Neural cell (in vitro differentiated cells): Measurements from ENCODE around the gene KLHL30. TPM values are rescaled to one million over a fixed set of nuclear protein-coding genes. Genes with fewer than 3 reads are reported as not detected.

Source experiments
- H2AFZ ChIP-seq: fragments of 200-600, 300-800 bp; sonication (generic), shearing (Covaris generic); 2 replicates; pipeline ENCODE4 v1.6.0; 2014; ENCODE audit warnings: low read depth, mild to moderate bottlenecking, antibody characterized with exemption, low read length, moderate library complexity
- H3F3A ChIP-seq: fragments of 200-600 bp; shearing (Covaris generic); 2 replicates; pipeline ENCODE4 v1.6.1; 2016; ENCODE audit warnings: mild to moderate bottlenecking, moderate library complexity, mixed read lengths, antibody characterized with exemption, low read length; ENCODE audit not compliant: insufficient read depth, poor library complexity, severe bottlenecking
- H3K27ac ChIP-seq: fragments of 200-600, 300-800 bp; sonication (generic), shearing (Covaris generic); 2 replicates; pipeline ENCODE4 v1.5.1; 2014; ENCODE audit warnings: mild to moderate bottlenecking, low read length, moderate library complexity
- H3K27me3 ChIP-seq: fragments of 300-800, 200-600 bp; sonication (generic), shearing (Covaris generic); 2 replicates; pipeline ENCODE4 v1.6.0; 2014; ENCODE audit warnings: mild to moderate bottlenecking, low read depth, low read length, moderate library complexity; ENCODE audit not compliant: insufficient read depth
- H3K36me3 ChIP-seq: fragments of 300-800, 200-600 bp; sonication (generic), shearing (Covaris generic); 2 replicates; pipeline ENCODE4 v1.5.1; 2014; ENCODE audit warnings: mild to moderate bottlenecking, antibody characterized with exemption, low read length, moderate library complexity; ENCODE audit not compliant: insufficient read depth
- H3K4me2 ChIP-seq: fragments of 300-800, 200-600 bp; sonication (generic), shearing (Covaris generic); 2 replicates; pipeline ENCODE4 v1.6.0; 2014; ENCODE audit warnings: mild to moderate bottlenecking, low read length
- H3K4me3 ChIP-seq: fragments of 300-800, 200-600 bp; sonication (generic), shearing (Covaris generic); 2 replicates; pipeline ENCODE4 v1.5.1; 2014; ENCODE audit warnings: mild to moderate bottlenecking, low read length, moderate library complexity
- H3K79me2 ChIP-seq: fragments of 200-600 bp; shearing (Covaris generic); replicated peaks from 2 replicates; pipeline ENCODE4 v1.6.0; 2014; ENCODE audit warnings: mild to moderate bottlenecking, low read length, moderate library complexity; ENCODE audit not compliant: insufficient read depth
- H3K9ac ChIP-seq: fragments of 300-800, 200-600 bp; sonication (generic), shearing (Covaris generic); 2 replicates; pipeline ENCODE4 v1.6.1; 2016; ENCODE audit warnings: mild to moderate bottlenecking, low read length, mixed read lengths
- H3K9me2 ChIP-seq: fragments of 200-600 bp; shearing (Covaris generic); 2 replicates; pipeline ENCODE4 v1.6.1; 2016; ENCODE audit warnings: mild to moderate bottlenecking, low read length, mixed read lengths; ENCODE audit not compliant: insufficient read depth
- H3K9me3 ChIP-seq: fragments of 200-600, 300-800 bp; sonication (generic), shearing (Covaris generic); 2 replicates; pipeline ENCODE4 v1.6.1; 2016; ENCODE audit warnings: mild to moderate bottlenecking, mixed run types, low read length, moderate library complexity, mixed read lengths
- H4K20me1 ChIP-seq: fragments of 200-600 bp; shearing (Covaris generic); 2 replicates; pipeline ENCODE4 v1.6.1; 2016; ENCODE audit warnings: mild to moderate bottlenecking, mixed run types; ENCODE audit not compliant: insufficient read depth
- EP300 ChIP-seq: fragments of 450-650 bp; conservative IDR thresholded peaks from 2 replicates; pipeline ENCODE4 v1.6.1; 2014; ENCODE audit warnings: antibody characterized with exemption, mild to moderate bottlenecking, moderate library complexity; ENCODE audit not compliant: poor library complexity, severe bottlenecking
- EZH2 ChIP-seq: fragments of 200-600, 300-800 bp; shearing (Covaris generic), sonication (generic); IDR thresholded peaks from 2 replicates; pipeline ENCODE4 v1.6.1; 2014; ENCODE audit warnings: antibody characterized with exemption, low read length, borderline replicate concordance, mild to moderate bottlenecking; ENCODE audit not compliant: insufficient read depth, poor library complexity, severe bottlenecking
- MXI1 ChIP-seq: fragments of 450-650 bp; conservative IDR thresholded peaks from 2 replicates; pipeline ENCODE4 v1.6.1; 2014; ENCODE audit warnings: antibody characterized with exemption, mild to moderate bottlenecking; ENCODE audit not compliant: poor library complexity, severe bottlenecking
- POLR2AphosphoS5 ChIP-seq: IDR thresholded peaks from 2 replicates; pipeline ENCODE4 v1.6.1; 2012
- RAD21 ChIP-seq: fragments of 450-650 bp; conservative IDR thresholded peaks from 2 replicates; pipeline ENCODE4 v1.6.1; 2014; ENCODE audit warnings: antibody characterized with exemption, mild to moderate bottlenecking, moderate library complexity
- SMC3 ChIP-seq: fragments of 450-650 bp; conservative IDR thresholded peaks from 2 replicates; pipeline ENCODE4 v1.6.1; 2014; ENCODE audit warnings: antibody characterized with exemption, mild to moderate bottlenecking, moderate library complexity; ENCODE audit not compliant: poor library complexity
- TAF1 ChIP-seq: IDR thresholded peaks from 2 replicates; pipeline ENCODE4 v1.6.1; 2012; ENCODE audit warnings: low read depth
- polyA plus RNA-seq: library from polyadenylated mRNA; depleted of rRNA; stranded (reverse); fragments of >200 nt; gene quantifications from 2 replicates; pipeline ENCODE4 v1.2.3, GENCODE V29; 2014
- TF ChIP-seq, protein P1 (sequence below): fragments of 450-650 bp; IDR thresholded peaks from 2 replicates; pipeline ENCODE4 v1.5.1; 2014; ENCODE audit warnings: antibody characterized with exemption, mild to moderate bottlenecking, moderate library complexity; ENCODE audit not compliant: poor library complexity, severe bottlenecking
- TF ChIP-seq, protein P2 (sequence below): IDR thresholded peaks from 2 replicates; pipeline ENCODE4 v1.6.1; 2012; ENCODE audit warnings: borderline replicate concordance

The KLHL30 gene
- polyA plus RNA-seq, 1 donor from 2014 or later: not detected

- Histone ChIP-seq H3K9me2 (no peaks in the 10 kb centered on the region), H3K4me2 (no peak overlapping the region), H3K9me3 (no peaks in the 10 kb centered on the region), H3K4me3 (no peak overlapping the region), H2AFZ (no peak overlapping the region), H3F3A (no peaks in the 10 kb centered on the region), H3K9ac (no peak overlapping the region), H3K36me3 (no peaks in the 10 kb centered on the region), H4K20me1 (no peaks in the 10 kb centered on the region), H3K27me3 (no peaks in the 10 kb centered on the region), H3K27ac (no peak overlapping the region), H3K79me2 (no peaks in the 10 kb centered on the region)
- no peak for TF ChIP-seq POLR2AphosphoS5
- TF ChIP-seq, protein P1, sequence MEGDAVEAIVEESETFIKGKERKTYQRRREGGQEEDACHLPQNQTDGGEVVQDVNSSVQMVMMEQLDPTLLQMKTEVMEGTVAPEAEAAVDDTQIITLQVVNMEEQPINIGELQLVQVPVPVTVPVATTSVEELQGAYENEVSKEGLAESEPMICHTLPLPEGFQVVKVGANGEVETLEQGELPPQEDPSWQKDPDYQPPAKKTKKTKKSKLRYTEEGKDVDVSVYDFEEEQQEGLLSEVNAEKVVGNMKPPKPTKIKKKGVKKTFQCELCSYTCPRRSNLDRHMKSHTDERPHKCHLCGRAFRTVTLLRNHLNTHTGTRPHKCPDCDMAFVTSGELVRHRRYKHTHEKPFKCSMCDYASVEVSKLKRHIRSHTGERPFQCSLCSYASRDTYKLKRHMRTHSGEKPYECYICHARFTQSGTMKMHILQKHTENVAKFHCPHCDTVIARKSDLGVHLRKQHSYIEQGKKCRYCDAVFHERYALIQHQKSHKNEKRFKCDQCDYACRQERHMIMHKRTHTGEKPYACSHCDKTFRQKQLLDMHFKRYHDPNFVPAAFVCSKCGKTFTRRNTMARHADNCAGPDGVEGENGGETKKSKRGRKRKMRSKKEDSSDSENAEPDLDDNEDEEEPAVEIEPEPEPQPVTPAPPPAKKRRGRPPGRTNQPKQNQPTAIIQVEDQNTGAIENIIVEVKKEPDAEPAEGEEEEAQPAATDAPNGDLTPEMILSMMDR: no peak
- no peak for TF ChIP-seq MXI1
- no peak for TF ChIP-seq RAD21
Observed at GRCh38 chr2:238139196-238140039, 950 bp downstream of the KLHL30 start.

- H3K79me2 ChIP-seq: no peaks in the 10 kb centered on the region
Observed at GRCh38 chr2:238140040-238140439, 1.6 kb downstream of the KLHL30 start.

More at GRCh38 chr2:238140040-238140439, 1.6 kb downstream of the KLHL30 start:
- no peaks in the 10 kb centered on the region for H3K9me2 ChIP-seq
- H3K9me3 ChIP-seq: no peaks in the 10 kb centered on the region
- H3K36me3 ChIP-seq: no peaks in the 10 kb centered on the region
- H3K27me3 ChIP-seq: no peaks in the 10 kb centered on the region
- H3K4me3 ChIP-seq: no peak overlapping the region
- H3K27ac ChIP-seq: no peak overlapping the region
- no peaks in the 10 kb centered on the region for H4K20me1 ChIP-seq
- no peaks in the 10 kb centered on the region for H3F3A ChIP-seq
- no peak overlapping the region for H2AFZ ChIP-seq
- TF ChIP-seq SMC3 (no peak), MXI1 (no peak), EZH2 (no peak), RAD21 (no peak), POLR2AphosphoS5 (no peak), EP300 (no peak), TAF1 (no peak)
- TF ChIP-seq, protein P1: no peak
- TF ChIP-seq, protein P2, sequence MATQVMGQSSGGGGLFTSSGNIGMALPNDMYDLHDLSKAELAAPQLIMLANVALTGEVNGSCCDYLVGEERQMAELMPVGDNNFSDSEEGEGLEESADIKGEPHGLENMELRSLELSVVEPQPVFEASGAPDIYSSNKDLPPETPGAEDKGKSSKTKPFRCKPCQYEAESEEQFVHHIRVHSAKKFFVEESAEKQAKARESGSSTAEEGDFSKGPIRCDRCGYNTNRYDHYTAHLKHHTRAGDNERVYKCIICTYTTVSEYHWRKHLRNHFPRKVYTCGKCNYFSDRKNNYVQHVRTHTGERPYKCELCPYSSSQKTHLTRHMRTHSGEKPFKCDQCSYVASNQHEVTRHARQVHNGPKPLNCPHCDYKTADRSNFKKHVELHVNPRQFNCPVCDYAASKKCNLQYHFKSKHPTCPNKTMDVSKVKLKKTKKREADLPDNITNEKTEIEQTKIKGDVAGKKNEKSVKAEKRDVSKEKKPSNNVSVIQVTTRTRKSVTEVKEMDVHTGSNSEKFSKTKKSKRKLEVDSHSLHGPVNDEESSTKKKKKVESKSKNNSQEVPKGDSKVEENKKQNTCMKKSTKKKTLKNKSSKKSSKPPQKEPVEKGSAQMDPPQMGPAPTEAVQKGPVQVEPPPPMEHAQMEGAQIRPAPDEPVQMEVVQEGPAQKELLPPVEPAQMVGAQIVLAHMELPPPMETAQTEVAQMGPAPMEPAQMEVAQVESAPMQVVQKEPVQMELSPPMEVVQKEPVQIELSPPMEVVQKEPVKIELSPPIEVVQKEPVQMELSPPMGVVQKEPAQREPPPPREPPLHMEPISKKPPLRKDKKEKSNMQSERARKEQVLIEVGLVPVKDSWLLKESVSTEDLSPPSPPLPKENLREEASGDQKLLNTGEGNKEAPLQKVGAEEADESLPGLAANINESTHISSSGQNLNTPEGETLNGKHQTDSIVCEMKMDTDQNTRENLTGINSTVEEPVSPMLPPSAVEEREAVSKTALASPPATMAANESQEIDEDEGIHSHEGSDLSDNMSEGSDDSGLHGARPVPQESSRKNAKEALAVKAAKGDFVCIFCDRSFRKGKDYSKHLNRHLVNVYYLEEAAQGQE: no peak
- no peak overlapping the region for H3K4me2 ChIP-seq
- H3K9ac ChIP-seq: no peak overlapping the region
